NCI-H146 treated with DMSO at 0.1 percent for 48 hours (cell line): Measurements from ENCODE around the gene C1QTNF6.
"Not testable (repeated sequence)": the region's sequence is repeated elsewhere in the genome, so short reads cannot be mapped to it uniquely, and the experiment has no call there.

Experiments used
- DNase-seq: peaks from one replicate; lab custom pipeline; 2025; ENCODE audit not compliant: unreplicated experiment; lab: John Stamatoyannopoulos, UW

Gene C1QTNF6

GRCh38 chr22:37177755-37178154 is 10.3 kb downstream of the C1QTNF6 start:
- DNase-seq: no peak

- DNase-seq: no peak
Measured at GRCh38 chr22:37177221-37177620, 10.8 kb downstream of the C1QTNF6 start.

- no peak for DNase-seq
Measured at GRCh38 chr22:37176464-37177061, 11.5 kb downstream of the C1QTNF6 start.

GRCh38 chr22:37175414-37176281 is 12.4 kb downstream of the C1QTNF6 start:
- DNase-seq: no peak

- DNase-seq: no peak
Measured at GRCh38 chr22:37174964-37175363, 13.1 kb downstream of the C1QTNF6 start.

- DNase-seq: no peak
Measured at GRCh38 chr22:37173709-37174108, 14.3 kb downstream of the C1QTNF6 start.

GRCh38 chr22:37172266-37173245 is 15.5 kb downstream of the C1QTNF6 start:
- DNase-seq: no peak

GRCh38 chr22:37171662-37172061 is 16.4 kb downstream of the C1QTNF6 start:
- no peak for DNase-seq

GRCh38 chr22:37170689-37171405 is 17.2 kb downstream of the C1QTNF6 start:
- not testable (repeated sequence) for DNase-seq

GRCh38 chr22:37169947-37170688 is 17.9 kb downstream of the C1QTNF6 start:
- DNase-seq: no peak

- DNase-seq: no peak
Measured at GRCh38 chr22:37169406-37169805, 18.6 kb downstream of the C1QTNF6 start.

- DNase-seq: no peak
Measured at GRCh38 chr22:37167981-37168647, 19.9 kb downstream of the C1QTNF6 start.

GRCh38 chr22:37167176-37167980 is 20.7 kb downstream of the C1QTNF6 start:
- DNase-seq: no peak

GRCh38 chr22:37166675-37167066 is 21.4 kb downstream of the C1QTNF6 start:
- no peak for DNase-seq

GRCh38 chr22:37165940-37166674 is 21.9 kb downstream of the C1QTNF6 start:
- no peak for DNase-seq

- no peak for DNase-seq
Measured at GRCh38 chr22:37165066-37165465, 23.0 kb downstream of the C1QTNF6 start.

GRCh38 chr22:37164505-37164887 is 23.6 kb downstream of the C1QTNF6 start:
- DNase-seq: no peak
